ENCODE measurements around the gene RALGAPA2.

DNA sequence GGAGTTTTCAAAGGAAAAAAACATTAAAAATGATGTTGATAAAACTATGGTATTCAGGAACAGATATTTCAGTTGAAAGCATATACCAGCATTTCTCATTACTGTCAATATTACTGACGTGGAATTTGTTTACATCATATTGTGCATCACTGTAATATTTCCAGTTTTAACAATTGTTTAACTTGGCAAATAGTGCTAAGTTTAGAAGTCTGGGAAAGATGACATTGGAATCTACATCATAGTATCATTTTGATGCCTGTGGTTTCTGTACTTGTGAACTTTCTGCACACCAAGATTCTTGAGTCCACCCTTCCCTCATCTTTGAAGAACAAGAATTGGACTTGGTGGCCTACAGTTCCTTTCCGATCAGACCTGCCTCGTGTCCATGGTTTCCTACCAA, 98.1 kb downstream of the RALGAPA2 start:
- TF ChIP-seq, protein P1, sequence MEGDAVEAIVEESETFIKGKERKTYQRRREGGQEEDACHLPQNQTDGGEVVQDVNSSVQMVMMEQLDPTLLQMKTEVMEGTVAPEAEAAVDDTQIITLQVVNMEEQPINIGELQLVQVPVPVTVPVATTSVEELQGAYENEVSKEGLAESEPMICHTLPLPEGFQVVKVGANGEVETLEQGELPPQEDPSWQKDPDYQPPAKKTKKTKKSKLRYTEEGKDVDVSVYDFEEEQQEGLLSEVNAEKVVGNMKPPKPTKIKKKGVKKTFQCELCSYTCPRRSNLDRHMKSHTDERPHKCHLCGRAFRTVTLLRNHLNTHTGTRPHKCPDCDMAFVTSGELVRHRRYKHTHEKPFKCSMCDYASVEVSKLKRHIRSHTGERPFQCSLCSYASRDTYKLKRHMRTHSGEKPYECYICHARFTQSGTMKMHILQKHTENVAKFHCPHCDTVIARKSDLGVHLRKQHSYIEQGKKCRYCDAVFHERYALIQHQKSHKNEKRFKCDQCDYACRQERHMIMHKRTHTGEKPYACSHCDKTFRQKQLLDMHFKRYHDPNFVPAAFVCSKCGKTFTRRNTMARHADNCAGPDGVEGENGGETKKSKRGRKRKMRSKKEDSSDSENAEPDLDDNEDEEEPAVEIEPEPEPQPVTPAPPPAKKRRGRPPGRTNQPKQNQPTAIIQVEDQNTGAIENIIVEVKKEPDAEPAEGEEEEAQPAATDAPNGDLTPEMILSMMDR (IDR thresholded peaks at IDR 0.05), result no peak
- TF ChIP-seq POLR2A (IDR thresholded peaks at IDR 0.05), result no peak
